Activated CD8-positive, alpha-beta memory T cell treated with anti-CD3 and anti-CD28 coated beads, Interleukin-2, amount 50 U/mL, for 1 hour (primary cell): ENCODE data around the gene CHI3L2.

ENCODE experiments used
- DNase-seq: peaks from one replicate; pipeline ENCODE4 v3.0.0-alpha.2; 2020; ENCODE audit errors: extremely low read depth

Gene CHI3L2

GRCh38 chr1:111251570-111251969 lies 24.1 kb downstream of the CHI3L2 start:
- no peak for DNase-seq

DNA sequence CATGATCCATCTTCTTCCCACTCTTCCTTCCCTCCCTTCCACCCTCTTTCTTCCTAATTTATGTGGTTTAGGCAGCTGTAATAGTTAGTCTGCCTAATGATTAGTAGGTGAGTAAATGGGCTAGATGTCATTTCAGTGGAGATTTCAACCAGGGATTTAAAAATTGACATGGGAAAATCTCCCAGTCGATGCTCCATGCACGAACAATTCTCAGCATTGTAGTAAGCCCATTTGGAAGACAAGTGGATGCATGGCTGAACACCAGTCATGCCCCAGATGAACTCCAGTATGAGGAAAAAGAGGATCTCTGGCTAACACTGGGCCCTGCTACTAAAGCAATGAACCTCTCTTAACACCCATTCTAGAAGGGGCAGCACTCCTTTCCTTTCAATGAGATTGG lies 25.3 kb downstream of the CHI3L2 start:
- no peak for DNase-seq

DNA sequence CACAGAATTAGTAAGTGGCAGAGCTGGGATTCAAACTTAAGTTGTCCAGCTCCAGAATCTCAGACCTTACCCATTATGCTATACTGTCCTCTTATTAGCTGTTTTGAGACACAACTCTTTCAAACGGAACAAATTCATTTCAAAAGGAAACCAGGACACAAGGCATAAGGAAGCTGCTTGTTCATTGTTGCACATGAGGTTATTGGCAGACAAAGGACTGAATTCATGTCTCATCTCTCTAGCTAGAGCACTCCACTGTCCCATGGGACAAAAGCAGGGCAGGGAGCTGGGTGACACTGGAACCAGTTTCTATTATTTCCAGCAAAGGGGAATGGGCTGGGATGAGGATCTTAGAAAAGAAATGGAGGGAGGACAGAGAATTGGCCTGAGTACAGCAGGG lies 26.4 kb downstream of the CHI3L2 start:
- no peak for DNase-seq

- no peak for DNase-seq
Observed at GRCh38 chr1:111256988-111257658, 29.6 kb downstream of the CHI3L2 start.

DNA sequence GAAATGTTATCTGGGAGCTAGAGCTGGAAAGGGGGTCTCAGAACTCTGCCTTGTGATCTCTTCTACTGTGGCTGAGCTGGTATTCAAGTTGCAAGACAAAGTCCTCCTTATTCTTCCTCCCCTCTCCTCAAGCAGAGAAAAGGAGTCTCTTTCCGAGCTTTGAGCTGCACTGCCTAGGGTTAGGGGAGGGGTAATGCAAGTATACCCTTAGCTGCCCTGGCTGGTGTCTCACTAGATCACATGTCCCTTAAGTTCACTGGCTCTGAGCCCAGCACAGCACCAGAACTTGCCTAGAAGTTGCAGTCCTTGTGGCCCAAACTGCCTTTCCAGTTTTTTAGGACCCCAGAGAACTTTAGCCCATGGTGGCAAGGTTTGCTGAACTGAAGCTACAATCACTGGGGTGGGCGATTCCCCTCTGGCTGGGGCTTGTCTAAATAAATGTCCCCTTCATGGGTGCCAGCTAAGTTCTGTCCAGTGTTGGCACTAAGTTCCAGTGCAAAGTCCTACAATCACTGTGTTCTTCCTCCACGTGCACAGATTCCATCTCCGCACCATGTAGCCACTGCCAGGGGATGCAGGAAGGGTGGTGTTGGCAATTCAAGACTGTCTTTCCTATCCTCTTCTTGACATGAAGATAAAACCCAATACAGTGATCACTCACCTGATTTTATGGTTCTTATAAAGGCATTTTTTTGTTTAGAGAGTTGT lies 40.4 kb downstream of the CHI3L2 start:
- no peak for DNase-seq

DNA sequence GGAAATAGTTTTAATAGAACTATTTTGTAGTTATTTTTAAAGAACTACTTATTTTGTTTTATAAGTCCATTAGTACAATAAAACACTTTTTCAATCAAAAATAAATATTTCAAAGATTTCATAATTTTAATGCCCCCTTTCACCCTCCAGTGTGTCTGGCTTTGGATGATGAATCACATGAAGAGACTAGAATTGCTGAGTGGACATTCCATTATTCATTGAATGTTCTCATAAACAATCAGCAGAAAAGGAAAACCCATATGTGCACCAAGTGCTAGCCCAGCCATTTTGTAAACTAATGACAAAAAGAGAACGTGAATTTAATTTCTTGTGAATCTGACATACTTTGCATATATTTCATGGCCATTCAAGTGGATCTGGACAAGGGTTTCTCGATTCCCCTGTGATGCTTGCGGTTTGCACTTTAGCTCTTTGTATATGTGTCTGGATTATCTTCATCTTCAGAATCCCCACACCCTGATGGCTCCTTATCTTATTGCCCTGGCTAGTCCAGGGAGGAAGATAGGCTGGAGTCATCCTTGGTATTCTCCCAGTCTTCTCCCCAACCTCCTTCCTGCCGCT lies 42.4 kb downstream of the CHI3L2 start:
- DNase-seq: no peak

- DNase-seq: no peak
Observed at GRCh38 chr1:111270771-111271463, 43.4 kb downstream of the CHI3L2 start.

- no peak for DNase-seq
Observed at GRCh38 chr1:111271464-111271801, 43.9 kb downstream of the CHI3L2 start.

DNA sequence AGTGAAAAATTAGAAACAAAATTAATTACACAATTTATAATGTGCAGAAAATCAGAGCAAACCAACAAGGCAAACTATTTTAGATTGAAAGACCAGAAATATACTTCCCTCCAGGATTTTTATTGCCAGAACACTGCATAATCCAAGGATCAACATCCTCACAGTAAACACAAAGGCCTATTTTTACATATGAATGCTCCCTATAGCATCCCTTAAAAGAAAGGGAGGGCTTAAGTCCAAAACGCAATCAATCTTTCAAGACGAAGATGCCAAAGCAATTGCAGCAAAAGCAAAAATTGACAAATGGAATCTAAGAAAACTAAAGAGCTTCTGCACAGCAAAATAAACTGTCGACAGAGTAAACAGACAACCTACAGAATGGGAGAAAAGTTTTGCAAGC lies 44.6 kb downstream of the CHI3L2 start:
- DNase-seq: no peak

DNA sequence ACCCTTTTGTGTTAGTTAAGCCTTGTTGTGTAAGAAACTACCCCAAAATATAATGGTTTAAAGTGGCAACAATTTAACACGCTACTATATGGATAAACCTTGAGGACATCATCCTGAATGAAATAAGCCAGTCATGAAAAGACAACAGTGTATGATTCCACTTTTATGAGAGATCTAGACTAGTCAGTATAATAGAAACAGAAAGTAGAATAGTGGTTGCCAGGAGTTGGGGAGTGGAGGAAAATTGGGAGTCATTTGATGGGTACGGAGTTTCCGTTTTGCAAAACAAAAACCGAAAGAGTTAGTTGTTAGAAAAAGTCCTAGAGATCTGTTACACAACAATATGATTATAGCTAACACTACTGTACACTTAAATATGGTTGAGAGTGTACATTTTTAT lies 47.1 kb downstream of the CHI3L2 start:
- no peak for DNase-seq

DNA sequence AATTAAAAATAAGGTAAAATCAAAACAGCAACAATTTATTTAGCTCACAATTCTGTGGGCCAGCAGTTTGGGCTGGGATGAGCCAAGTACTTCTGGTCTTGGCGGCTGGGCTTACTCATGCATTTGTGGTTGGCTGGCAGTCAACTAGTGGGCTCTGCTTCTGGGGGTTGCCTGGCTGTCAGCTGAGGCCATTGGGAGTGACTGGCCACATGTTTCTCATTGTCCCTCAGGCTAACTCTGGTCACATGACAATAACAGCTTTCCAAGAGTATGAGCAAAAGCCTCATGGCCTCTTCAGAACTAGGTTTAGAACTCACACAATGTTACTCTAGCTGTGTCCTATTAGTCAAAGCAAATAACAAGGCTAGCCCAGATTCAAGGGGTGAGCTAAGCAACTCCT lies 47.6 kb downstream of the CHI3L2 start:
- no peak for DNase-seq

- no peak for DNase-seq
Observed at GRCh38 chr1:111275780-111276433, 48.4 kb downstream of the CHI3L2 start.

GRCh38 chr1:111279144-111279543 lies 51.6 kb downstream of the CHI3L2 start:
- DNase-seq: no peak

DNA sequence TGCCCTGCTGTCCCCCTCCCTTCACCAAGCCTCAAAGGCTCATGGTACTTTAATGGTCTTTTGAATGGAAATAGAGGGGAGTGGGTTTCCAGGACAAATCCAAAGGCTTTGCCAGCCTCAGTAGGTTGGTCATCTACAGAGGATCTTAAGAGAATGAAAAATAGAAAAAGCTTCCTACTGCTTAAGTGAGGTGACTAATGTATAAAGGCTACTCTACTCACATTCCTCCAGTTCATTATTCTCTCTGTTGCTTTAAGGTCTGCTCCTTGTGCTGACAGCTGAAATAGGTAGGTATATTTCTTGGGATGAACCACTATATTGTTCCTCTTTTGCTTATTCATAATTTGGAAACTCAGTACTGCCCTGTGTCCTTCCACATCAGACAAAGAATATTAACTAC lies 52.8 kb downstream of the CHI3L2 start:
- no peak for DNase-seq

- DNase-seq: no peak
Observed at GRCh38 chr1:111281411-111281810, 53.9 kb downstream of the CHI3L2 start.

DNA sequence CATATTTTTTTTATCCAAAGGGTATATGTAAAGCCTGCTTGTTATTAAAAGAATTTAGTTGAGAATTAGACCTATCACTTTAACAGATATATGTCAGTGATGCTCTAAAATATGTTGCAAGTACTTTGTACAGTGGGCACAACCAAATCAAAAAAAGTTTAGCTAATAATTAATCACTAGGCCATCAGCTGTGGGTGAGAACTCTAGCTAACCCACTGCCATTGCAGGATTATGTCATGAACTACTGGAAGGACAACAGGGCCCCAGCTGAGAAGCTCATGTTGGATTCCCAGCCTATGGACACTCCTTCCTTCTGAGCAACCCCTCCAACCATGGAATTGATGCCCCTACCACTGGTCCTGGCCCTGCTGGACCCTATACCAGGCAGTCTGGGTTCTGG lies 56.3 kb downstream of the CHI3L2 start:
- DNase-seq: no peak

DNA sequence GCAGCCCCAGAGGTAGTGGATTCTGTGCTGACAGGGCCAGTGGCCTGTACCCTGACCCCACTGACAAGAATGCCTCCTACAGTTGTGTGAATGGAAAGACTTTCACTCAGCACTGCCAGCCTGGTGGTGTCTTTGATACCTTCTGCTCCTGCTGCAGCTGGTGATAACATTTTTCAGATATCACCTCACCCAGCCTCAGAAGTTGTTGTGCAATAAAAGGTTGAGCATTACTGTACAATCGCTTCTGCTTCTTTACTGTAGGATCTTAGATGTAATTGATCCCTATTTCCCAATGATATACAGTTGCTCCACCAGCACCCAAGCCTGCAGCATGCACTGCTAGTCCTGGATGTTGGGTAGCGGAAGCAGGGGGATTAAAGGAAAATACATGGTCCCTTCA lies 58.4 kb downstream of the CHI3L2 start:
- no peak for DNase-seq

- no peak for DNase-seq
Observed at GRCh38 chr1:111286912-111287311, 59.4 kb downstream of the CHI3L2 start.

- no peak for DNase-seq
Observed at GRCh38 chr1:111289371-111289770, 61.9 kb downstream of the CHI3L2 start.

GRCh38 chr1:111290104-111290503 lies 62.6 kb downstream of the CHI3L2 start:
- DNase-seq: no peak

DNA sequence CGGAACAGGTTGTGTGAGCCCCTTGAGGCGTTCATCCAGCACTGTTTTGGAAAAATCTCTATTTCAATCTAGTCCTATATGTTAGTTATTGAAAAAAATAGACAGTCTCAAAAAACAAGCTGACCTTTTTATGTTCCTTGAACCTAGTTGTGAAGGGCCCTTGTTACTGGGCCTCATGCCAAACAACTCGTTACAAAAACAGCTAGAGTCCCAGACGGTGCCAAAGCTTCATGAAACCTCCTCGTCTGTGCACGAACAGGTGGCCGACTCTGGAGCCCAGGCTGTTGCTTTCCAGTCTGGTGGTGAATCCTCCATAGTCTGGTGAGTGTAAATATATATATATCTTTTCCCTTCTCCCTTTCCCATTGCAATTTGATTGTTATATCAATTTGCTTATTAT lies 63.1 kb downstream of the CHI3L2 start, which contains the start of gene CHIA:
Gene CHIA, plus strand, starts transcription at position 222 of the 400 bp plus-strand sequence. CDS start 19,617 bp downstream, outside the sequence.
- DNase-seq: no peak
